ENCODE results near the gene RNF38.

The RNF38 gene

GRCh38 chr9:36292641-36293040 lies 107.4 kb downstream of the RNF38 start:
- FAIRE-seq = no peak
- no peak for TF ChIP-seq CTCF (IDR thresholded peaks at IDR 0.05; ENCODE audit: insufficient read depth, missing control alignments)
- no peak for DNase-seq (ENCODE audit: insufficient read length, low spot score)

DNA sequence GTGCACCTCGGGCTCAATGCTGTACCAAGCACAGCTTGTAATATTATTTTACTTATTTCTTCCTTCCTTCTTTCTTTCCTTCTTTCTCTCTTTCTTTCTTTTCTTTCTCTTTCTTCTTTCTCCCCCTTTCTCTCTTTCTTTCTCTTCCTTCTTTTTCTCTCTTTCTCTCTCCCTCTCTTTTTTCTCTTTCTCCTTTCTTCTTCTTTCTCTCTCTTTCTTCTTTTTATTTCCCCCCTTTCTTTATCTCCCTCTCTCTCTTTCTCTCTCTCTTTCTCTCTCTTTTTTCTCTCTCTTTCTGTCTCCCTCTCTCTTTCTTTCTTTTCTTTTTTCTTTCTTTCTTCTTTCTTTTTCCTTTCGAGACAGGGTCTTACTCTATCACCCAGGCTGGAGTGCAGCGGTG lies 109.1 kb downstream of the RNF38 start:
- TF ChIP-seq CTCF (IDR thresholded peaks at IDR 0.05; ENCODE audit: insufficient read depth, missing control alignments) = no peak
- FAIRE-seq (no peak), DNase-seq (ENCODE audit: insufficient read length, low spot score) (no peak)

DNA sequence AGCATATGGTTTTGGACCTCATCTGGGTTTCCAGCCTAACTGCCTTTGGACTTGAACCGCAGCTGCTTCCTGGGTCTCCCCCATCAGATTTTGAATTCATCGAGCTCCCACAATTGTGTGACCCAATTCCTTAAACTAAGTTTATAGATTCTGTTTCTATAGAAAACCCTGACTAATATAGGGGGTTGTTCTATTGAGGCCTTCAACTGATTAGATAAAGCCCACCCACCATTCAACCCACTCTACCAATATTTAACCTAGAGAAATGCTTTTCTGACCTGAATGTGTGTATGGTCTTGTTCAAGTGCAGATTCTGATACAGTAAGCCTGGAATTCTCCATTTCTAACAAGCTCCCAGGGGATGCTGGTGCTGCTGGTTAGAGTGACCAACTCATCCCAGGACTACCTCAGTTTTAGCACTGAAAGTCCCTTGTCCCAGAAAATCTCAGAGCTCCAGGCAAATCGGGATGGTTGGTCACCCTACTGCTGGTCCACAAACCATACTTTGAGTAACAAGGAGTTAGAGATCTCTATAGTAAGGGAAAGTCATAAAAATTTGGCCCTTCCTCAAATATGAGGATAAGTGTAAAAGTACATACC lies 110.1 kb downstream of the RNF38 start:
- no peak for FAIRE-seq

DNA sequence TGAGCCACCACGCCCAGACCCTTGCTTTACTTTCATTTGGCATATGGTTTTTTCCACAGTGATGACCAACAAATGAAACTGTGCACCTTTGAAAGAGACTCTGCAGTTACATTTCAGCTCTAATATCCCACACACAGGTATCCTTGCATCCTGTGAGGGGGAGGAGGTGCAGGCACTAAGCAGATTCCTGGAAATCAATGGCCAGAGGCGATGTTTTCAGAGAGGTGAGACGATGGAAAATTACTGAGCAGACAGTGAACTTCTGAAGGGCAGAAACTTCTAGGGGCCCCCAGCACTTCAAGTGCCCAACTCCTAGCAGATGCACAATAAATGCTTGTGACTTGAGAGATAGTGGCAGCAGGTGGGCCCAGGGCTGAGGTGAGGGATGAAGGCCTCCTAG lies 112.0 kb downstream of the RNF38 start:
- no peak for TF ChIP-seq CTCF (IDR thresholded peaks at IDR 0.05; ENCODE audit: insufficient read depth, missing control alignments)
- FAIRE-seq = no peak
- DNase-seq (ENCODE audit: insufficient read length, low spot score) = no peak

More for the DNA sequence above, 110.1 kb downstream of the RNF38 start:
- no peak for TF ChIP-seq CTCF (IDR thresholded peaks at IDR 0.05; ENCODE audit: insufficient read depth, missing control alignments)
- DNase-seq (ENCODE audit: insufficient read length, low spot score) = no peak
